Smooth muscle cell (in vitro differentiated cells): ENCODE measurements around the gene DNAJB4. TPM values are rescaled to one million over a fixed set of nuclear protein-coding genes. Genes with fewer than 3 reads are reported as not detected.

Source experiments
- DNase-seq: peaks from one replicate; lab custom pipeline; 2025; ENCODE audit not compliant: unreplicated experiment; lab: John Stamatoyannopoulos, UW
- H2AFZ ChIP-seq: fragments of 200-600 bp; sonication (generic); 2 replicates; pipeline ENCODE4 v1.6.0; 2016; ENCODE audit warnings: antibody characterized with exemption, low read depth, mild to moderate bottlenecking
- H3F3A ChIP-seq: fragments of 200-600 bp; sonication (generic); 2 replicates; pipeline ENCODE4 v1.6.0; 2017; ENCODE audit warnings: antibody characterized with exemption, low read depth
- H3K27ac ChIP-seq: fragments of 200-600 bp; sonication (generic); 2 replicates; pipeline ENCODE4 v1.5.1; 2016; ENCODE audit warnings: low read depth, mild to moderate bottlenecking
- H3K27me3 ChIP-seq: fragments of 200-600 bp; sonication (generic); 2 replicates; pipeline ENCODE4 v1.6.1; 2016; ENCODE audit warnings: low read depth, mild to moderate bottlenecking
- H3K36me3 ChIP-seq: fragments of 200-600 bp; sonication (generic); 2 replicates; pipeline ENCODE4 v1.5.1; 2016; ENCODE audit warnings: low read depth
- H3K4me1 ChIP-seq: fragments of 200-600 bp; sonication (generic); 2 replicates; pipeline ENCODE4 v1.5.1; 2016; ENCODE audit warnings: low read depth
- H3K4me2 ChIP-seq: fragments of 200-600 bp; sonication (generic); 2 replicates; pipeline ENCODE4 v1.6.0; 2016; ENCODE audit warnings: mild to moderate bottlenecking
- H3K4me3 ChIP-seq: fragments of 200-600 bp; sonication (generic); 2 replicates; pipeline ENCODE4 v1.5.1; 2016; ENCODE audit warnings: mild to moderate bottlenecking
- H3K79me2 ChIP-seq: fragments of 200-600 bp; sonication (generic); 2 replicates; pipeline ENCODE4 v1.6.0; 2016; ENCODE audit warnings: low read depth, mild to moderate bottlenecking
- H3K9ac ChIP-seq: fragments of 200-600 bp; sonication (generic); 2 replicates; pipeline ENCODE4 v1.6.0; 2016; ENCODE audit warnings: low read depth
- H3K9me3 ChIP-seq: fragments of 200-600 bp; sonication (generic); replicated peaks from 2 replicates; pipeline ENCODE4 v1.5.1; 2016; ENCODE audit warnings: low read depth
- H4K20me1 ChIP-seq: fragments of 200-600 bp; sonication (generic); 2 replicates; pipeline ENCODE4 v1.6.0; 2016; ENCODE audit warnings: low read depth
- WGBS: methylation state at CpG from one replicate; pipeline ENCODE4 v1.1.7; 2016; ENCODE audit warnings: low lambda C conversion rate; 5-methylcytosine and 5-hydroxymethylcytosine counted together
- polyA plus RNA-seq: library from polyadenylated mRNA; unstranded; fragments of >200 nt; fragmentation: Nextera tagmentation; extraction: Ambion mirVana; gene quantifications from 2 replicates; pipeline ENCODE4 v1.2.1, GENCODE V29; 2016
- total RNA-seq: library from RNA; depleted of rRNA; stranded (reverse); fragments of >200 nt; gene quantifications from 2 replicates; pipeline ENCODE4 v1.2.3, GENCODE V29; 2014
- TF ChIP-seq, protein P1 (sequence below): fragments of 200-600 bp; sonication (generic); IDR thresholded peaks from 2 replicates; pipeline ENCODE4 v1.5.1; 2017; ENCODE audit warnings: borderline replicate concordance, mild to moderate bottlenecking, antibody characterized with exemption; ENCODE audit not compliant: insufficient read depth, poor library complexity, severe bottlenecking

Gene DNAJB4
- total and polyA plus RNA-seq, 2 experiments from 2014 or later, result 43.4 to 48.9 TPM

DNA sequence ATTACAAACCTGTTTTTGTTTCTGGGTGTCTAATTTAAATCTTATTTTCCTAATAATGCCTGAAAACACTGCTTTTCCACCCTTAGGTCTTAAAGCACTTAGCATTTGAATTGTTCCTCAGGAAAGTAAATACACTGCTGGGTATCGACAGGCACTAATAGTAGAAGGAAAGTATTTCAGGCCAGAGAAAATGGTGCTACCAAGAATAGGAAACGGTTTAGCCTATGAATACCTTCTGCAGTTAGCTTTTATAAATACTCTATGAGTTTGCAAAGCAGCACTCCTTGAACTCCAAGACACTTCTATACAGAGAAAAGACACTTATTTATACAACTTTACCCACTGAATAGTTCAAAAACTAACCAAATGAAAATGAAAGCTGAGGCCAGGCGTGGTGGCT lies 32.7 kb upstream of the DNAJB4 start:
- Histone ChIP-seq H3F3A (peaks cover 4% of the 10 kb centered on the region), H3K36me3 (peaks cover 35% of the 10 kb centered on the region), H3K4me1 (peaks cover 24% of the 10 kb centered on the region), H3K79me2 (peaks cover 100% of the 10 kb centered on the region), H3K4me2 (no peak overlapping the region), H3K27ac (no peak overlapping the region), H2AFZ (no peak overlapping the region), H3K9me3 (no peaks in the 10 kb centered on the region), H3K27me3 (no peaks in the 10 kb centered on the region), H4K20me1 (peaks cover 100% of the 10 kb centered on the region), H3K9ac (no peak overlapping the region), H3K4me3 (no peak overlapping the region)
- DNase-seq, result no peak
- 95% methylated on average over 3 of the region's 3 CpGs for WGBS
- TF ChIP-seq, protein P1, sequence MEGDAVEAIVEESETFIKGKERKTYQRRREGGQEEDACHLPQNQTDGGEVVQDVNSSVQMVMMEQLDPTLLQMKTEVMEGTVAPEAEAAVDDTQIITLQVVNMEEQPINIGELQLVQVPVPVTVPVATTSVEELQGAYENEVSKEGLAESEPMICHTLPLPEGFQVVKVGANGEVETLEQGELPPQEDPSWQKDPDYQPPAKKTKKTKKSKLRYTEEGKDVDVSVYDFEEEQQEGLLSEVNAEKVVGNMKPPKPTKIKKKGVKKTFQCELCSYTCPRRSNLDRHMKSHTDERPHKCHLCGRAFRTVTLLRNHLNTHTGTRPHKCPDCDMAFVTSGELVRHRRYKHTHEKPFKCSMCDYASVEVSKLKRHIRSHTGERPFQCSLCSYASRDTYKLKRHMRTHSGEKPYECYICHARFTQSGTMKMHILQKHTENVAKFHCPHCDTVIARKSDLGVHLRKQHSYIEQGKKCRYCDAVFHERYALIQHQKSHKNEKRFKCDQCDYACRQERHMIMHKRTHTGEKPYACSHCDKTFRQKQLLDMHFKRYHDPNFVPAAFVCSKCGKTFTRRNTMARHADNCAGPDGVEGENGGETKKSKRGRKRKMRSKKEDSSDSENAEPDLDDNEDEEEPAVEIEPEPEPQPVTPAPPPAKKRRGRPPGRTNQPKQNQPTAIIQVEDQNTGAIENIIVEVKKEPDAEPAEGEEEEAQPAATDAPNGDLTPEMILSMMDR, result no peak

DNA sequence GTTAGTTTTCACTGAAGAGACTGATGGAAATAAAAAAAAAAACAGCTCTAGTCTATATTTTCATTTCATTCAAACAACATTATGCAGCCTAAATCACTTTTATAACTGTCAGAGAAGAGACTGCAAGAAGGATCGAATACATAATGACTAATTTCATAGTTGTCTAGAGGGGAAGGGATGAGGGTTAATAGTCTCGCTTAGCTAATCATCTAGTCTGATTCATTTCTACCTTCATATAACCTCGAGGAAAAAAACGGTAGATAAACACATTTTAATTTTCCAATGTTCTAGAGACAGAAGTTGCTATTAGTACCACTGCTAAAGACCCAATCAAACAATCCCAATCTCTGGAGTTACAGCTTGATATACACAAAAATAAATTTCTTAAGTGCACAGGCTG lies 29.4 kb upstream of the DNAJB4 start:
- H3K79me2 ChIP-seq, result peaks cover 93% of the 10 kb centered on the region
- H3K4me2 ChIP-seq, result peak overlapping the region; percentile 94
- H4K20me1 ChIP-seq, result peaks cover 77% of the 10 kb centered on the region
- peaks cover 13% of the 10 kb centered on the region for H3K36me3 ChIP-seq
- H3K27me3 ChIP-seq, result no peaks in the 10 kb centered on the region
- H2AFZ ChIP-seq, result no peak overlapping the region
- 20% methylated on average over 4 of the region's 4 CpGs for WGBS
- peaks cover 30% of the 10 kb centered on the region for H3K4me1 ChIP-seq
- no peak for DNase-seq
- H3K27ac ChIP-seq, result peak overlapping the region; percentile 99
- TF ChIP-seq, protein P1, result no peak
- peak overlapping the region; percentile 94 for H3K4me3 ChIP-seq
- no peaks in the 10 kb centered on the region for H3F3A ChIP-seq
- peak overlapping the region; percentile 100 for H3K9ac ChIP-seq
- H3K9me3 ChIP-seq, result no peaks in the 10 kb centered on the region

DNA sequence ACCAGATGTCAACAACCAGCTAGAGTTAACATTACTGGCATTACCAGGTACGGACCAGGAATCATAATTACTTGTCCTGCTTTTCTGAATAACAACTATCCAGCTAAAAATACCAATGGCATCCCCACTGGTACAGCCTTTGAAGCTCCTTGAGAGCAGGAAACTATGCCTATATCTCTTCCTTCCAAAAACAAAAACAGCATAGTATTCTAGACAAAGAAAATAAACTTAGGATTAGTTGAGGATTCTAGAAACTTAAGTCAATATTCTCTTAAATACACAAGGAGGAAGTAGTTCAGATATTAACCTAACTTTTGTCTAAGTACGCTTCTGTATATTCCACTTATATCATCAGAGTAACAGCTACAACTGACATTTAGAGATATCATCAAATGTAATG lies 28.8 kb upstream of the DNAJB4 start:
- Histone ChIP-seq H3F3A (no peaks in the 10 kb centered on the region), H3K79me2 (peaks cover 93% of the 10 kb centered on the region), H3K36me3 (peaks cover 12% of the 10 kb centered on the region), H2AFZ (no peak overlapping the region), H3K27ac (peak overlapping the region; percentile 99), H3K9ac (peak overlapping the region; percentile 100), H3K4me3 (peak overlapping the region; percentile 94), H3K9me3 (no peaks in the 10 kb centered on the region), H3K4me2 (peak overlapping the region; percentile 94), H3K4me1 (peaks cover 35% of the 10 kb centered on the region), H3K27me3 (no peaks in the 10 kb centered on the region), H4K20me1 (peaks cover 72% of the 10 kb centered on the region)
- DNase-seq, result no peak
- TF ChIP-seq, protein P1, result no peak
- WGBS, result 23% methylated on average over 2 of the region's 2 CpGs

DNA sequence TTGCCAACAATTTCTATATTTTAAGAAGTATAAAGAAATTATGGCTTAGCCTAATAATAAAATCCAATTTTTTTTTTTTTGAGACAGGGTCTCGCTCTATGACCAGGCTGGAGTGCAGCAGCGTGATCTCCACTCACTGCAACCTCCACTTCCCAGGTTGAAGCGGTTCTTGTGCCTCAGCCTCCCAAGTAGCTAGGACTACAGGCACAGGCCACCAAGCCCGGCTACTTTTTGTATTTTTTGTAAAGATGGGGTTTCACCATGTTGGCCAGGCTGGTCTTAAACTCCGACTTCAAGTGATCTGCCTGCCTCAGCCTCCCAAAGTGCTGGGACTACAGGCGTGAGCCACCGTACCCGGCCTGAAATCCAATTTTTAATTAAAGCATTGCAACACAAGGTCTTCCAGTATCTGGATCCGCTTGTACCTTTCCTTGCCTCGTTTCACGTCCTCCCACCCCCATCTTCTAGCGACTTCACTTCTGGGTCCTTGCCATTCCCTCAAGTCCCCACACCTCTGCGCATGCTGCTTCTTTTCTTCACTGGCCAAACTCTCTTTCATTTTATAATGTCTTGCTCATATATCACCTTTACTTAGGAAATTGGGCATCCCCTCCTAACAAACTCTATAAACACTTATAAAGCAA lies 28.2 kb upstream of the DNAJB4 start:
- Histone ChIP-seq H3K27ac (peak overlapping the region; percentile 99), H3K4me1 (peaks cover 36% of the 10 kb centered on the region), H3F3A (no peaks in the 10 kb centered on the region), H3K4me3 (peak overlapping the region; percentile 94), H3K36me3 (peaks cover 7% of the 10 kb centered on the region), H4K20me1 (peaks cover 66% of the 10 kb centered on the region), H2AFZ (no peak overlapping the region), H3K9me3 (no peaks in the 10 kb centered on the region), H3K27me3 (no peaks in the 10 kb centered on the region), H3K4me2 (peak overlapping the region; percentile 94), H3K79me2 (peaks cover 93% of the 10 kb centered on the region), H3K9ac (peak overlapping the region; percentile 100)
- WGBS, result 51% methylated on average over 13 of the region's 13 CpGs
- no peak for DNase-seq
- TF ChIP-seq, protein P1, result no peak
